Tibial nerve (tissue), 4 donors: ENCODE results near the gene NKIRAS2. TPM values are rescaled to one million over a fixed set of nuclear protein-coding genes. Genes with fewer than 3 reads are reported as not detected.
A peak's percentile ranks its signal among the peaks of the same experiment; 100 is the strongest.

Experiments
- DNase-seq, 2 donors: peaks; one replicate each; pipeline ENCODE4 v3.0.0-alpha.2; 2019; ENCODE audit warnings: low spot score in 2 of 2
- H3K27ac ChIP-seq, 4 donors: fragments of 200-600 bp; sonication (generic) in 3 of 4; one replicate each; pipeline ENCODE4 v1.5.1; 2017 to 2019; ENCODE audit warnings: mild to moderate bottlenecking in 1 of 4
- H3K27me3 ChIP-seq, 2 donors: fragments of 200-600 bp; sonication (generic) in 1 of 2; one replicate each; pipeline versions ENCODE4 v1.5.1 to v1.6.0; 2017 to 2019
- H3K36me3 ChIP-seq, 3 donors: fragments of 200-600 bp; sonication (generic); one replicate each; pipeline ENCODE4 v1.5.1; 2018 to 2019
- H3K4me1 ChIP-seq, 4 donors: fragments of 200-600 bp; sonication (generic) in 3 of 4; one replicate each; pipeline ENCODE4 v1.5.1; 2017 to 2019
- H3K4me3 ChIP-seq, 4 donors: fragments of 200-600 bp; sonication (generic) in 3 of 4; one replicate each; pipeline ENCODE4 v1.5.1; 2017 to 2019; ENCODE audit warnings: mild to moderate bottlenecking in 1 of 4, moderate library complexity in 1 of 4
- H3K9me3 ChIP-seq, 4 donors: fragments of 200-600 bp; sonication (generic) in 3 of 4; one replicate each; pipeline ENCODE4 v1.5.1; 2017 to 2019
- EP300 ChIP-seq, 2 donors: sonication (generic); formaldehyde crosslinking; IDR thresholded peaks; one replicate each; pipeline ENCODE4 v1.6.1; 2017; ENCODE audit warnings: antibody characterized with exemption in 2 of 2, mild to moderate bottlenecking in 1 of 2
- POLR2A ChIP-seq, 2 donors: fragments of 450-650 bp; IDR thresholded peaks; one replicate each; pipeline ENCODE4 v1.6.1; 2017; ENCODE audit warnings: antibody characterized with exemption in 2 of 2, mild to moderate bottlenecking in 2 of 2, moderate library complexity in 2 of 2
- WGBS, 2 donors: methylation state at CpG; one replicate each; pipeline ENCODE4 v1.1.5; 2018; 5-methylcytosine and 5-hydroxymethylcytosine counted together
- total RNA-seq, 4 donors: library from RNA; depleted of rRNA; stranded (reverse); fragments of >200 nt; gene quantifications; one replicate each; pipeline ENCODE4 v1.1.0, GENCODE V29; 2016
- TF ChIP-seq, protein P1 (sequence below), 5 experiments: fragments of 200-600 bp in 3 of 5; fragments of 450-650 bp in 2 of 5; sonication (generic) in 3 of 5; IDR thresholded peaks; one replicate each; pipeline ENCODE4 v1.5.1; 2016 to 2019; ENCODE audit warnings: antibody characterized with exemption in 5 of 5, mild to moderate bottlenecking in 3 of 5, moderate library complexity in 2 of 5

The NKIRAS2 gene
- total RNA-seq, 4 donors from 2014 or later, result 17.7 to 39.9 (median 23.8) TPM

DNA sequence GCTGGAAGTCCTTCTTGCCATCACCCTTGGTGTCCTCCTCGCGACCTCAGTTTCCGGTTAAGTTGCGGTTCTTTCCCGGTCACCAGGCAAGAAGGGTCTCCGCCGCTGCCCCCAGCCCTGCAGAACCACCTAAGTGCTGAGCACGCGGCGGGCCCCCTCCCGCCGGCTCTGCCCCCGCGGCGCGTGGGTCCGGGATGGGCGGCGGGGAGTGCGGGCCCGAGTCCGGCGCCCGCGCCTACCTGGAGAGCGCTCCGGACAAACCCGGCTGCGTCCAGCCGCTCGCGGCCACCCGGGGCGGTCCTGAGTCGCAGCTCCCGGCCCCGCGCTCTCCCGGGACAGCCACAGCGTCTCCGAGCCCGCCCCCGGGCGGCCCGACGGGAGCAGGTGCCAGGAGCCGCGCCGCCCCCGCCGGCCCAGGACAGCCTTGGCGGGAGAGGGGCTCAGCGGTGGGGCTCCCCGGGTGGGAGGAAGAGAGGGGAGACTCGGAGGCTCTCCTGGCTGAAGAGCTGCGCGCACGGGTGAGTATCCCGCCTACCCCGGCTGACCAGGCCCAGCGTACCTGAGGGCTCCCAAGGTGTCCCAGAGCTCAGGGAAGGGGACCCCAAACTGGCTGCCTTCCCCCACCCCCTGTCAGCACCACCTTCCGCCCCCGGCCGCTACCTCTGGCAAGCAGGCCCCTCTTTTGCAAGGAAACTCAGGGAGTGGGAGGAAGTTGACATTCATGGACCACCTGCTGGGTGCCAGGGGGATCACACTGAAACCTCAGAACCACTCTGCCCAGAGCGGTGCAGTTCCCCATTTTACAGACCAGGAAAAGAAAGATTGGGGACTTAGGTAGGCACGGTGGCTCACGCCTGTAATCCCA lies 52.7 kb downstream of the NKIRAS2 start:
- no peak for DNase-seq
- H3K4me3 ChIP-seq, result peak overlapping the region in 2 of 4 donors; percentile 13 to 43
- 10 to 13% methylated on average over 28 to 44 of the region's 67 CpGs for WGBS, 2 donors
- H3K27me3 ChIP-seq, result peaks cover 0 to 37% of the 10 kb centered on the region in 2 donors
- H3K9me3 ChIP-seq, result no peaks in the 10 kb centered on the region
- peaks cover 0 to 13% (median 5%) of the 10 kb centered on the region in 4 donors for H3K4me1 ChIP-seq
- TF ChIP-seq POLR2A (IDR thresholded peaks at IDR 0.05) (no peak), EP300 (IDR thresholded peaks at IDR 0.05) (no peak)
- TF ChIP-seq, protein P1, sequence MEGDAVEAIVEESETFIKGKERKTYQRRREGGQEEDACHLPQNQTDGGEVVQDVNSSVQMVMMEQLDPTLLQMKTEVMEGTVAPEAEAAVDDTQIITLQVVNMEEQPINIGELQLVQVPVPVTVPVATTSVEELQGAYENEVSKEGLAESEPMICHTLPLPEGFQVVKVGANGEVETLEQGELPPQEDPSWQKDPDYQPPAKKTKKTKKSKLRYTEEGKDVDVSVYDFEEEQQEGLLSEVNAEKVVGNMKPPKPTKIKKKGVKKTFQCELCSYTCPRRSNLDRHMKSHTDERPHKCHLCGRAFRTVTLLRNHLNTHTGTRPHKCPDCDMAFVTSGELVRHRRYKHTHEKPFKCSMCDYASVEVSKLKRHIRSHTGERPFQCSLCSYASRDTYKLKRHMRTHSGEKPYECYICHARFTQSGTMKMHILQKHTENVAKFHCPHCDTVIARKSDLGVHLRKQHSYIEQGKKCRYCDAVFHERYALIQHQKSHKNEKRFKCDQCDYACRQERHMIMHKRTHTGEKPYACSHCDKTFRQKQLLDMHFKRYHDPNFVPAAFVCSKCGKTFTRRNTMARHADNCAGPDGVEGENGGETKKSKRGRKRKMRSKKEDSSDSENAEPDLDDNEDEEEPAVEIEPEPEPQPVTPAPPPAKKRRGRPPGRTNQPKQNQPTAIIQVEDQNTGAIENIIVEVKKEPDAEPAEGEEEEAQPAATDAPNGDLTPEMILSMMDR (IDR thresholded peaks at IDR 0.05), result peak in 1 of 5 experiments; percentile 20
- no peak overlapping the region for H3K27ac ChIP-seq
- no peaks in the 10 kb centered on the region for H3K36me3 ChIP-seq

Other genes with a start within 250 kb of the NKIRAS2 start
- gene JUP, start 233.4 kb upstream of the NKIRAS2 start, total RNA-seq, result 10 to 100 TPM; 42.9 to 57.7 (median 51.6) TPM
- gene P3H4, start 208.1 kb upstream of the NKIRAS2 start, total RNA-seq, result 10 to 100 TPM; 14.7 to 23.9 (median 22.0) TPM
- gene FKBP10, start 207.1 kb upstream of the NKIRAS2 start, total RNA-seq, result 100 to 1,000 TPM in 1 of 4 donors, 10 to 100 TPM in 3; 47.9 to 103 (median 77.4) TPM
- 10 to 100 TPM; 31.0 to 77.1 (median 33.0) TPM for gene NT5C3B, start 183.9 kb upstream of the NKIRAS2 start, total RNA-seq
- not detected for gene KLHL10, start 182.3 kb upstream of the NKIRAS2 start, total RNA-seq
- 10 to 100 TPM; 27.3 to 42.2 (median 32.7) TPM for gene KLHL11, start 154.7 kb upstream of the NKIRAS2 start, total RNA-seq
- gene ACLY, start 101.1 kb upstream of the NKIRAS2 start, total RNA-seq, result 100 to 1,000 TPM in 1 of 4 donors, 10 to 100 TPM in 3; 62.8 to 102 (median 72.6) TPM
- gene ODAD4, start 89.5 kb upstream of the NKIRAS2 start, total RNA-seq, result 1 to 10 TPM; 3.7 to 5.4 (median 5.2) TPM
- gene CNP, start 53.3 kb upstream of the NKIRAS2 start, total RNA-seq, result 100 to 1,000 TPM; 174 to 345 (median 256) TPM
- 10 to 100 TPM; 56.6 to 90.2 (median 71.8) TPM for gene DNAJC7, start 2.7 kb upstream of the NKIRAS2 start, total RNA-seq
- gene C17orf113, start 30.5 kb downstream of the NKIRAS2 start, total RNA-seq, result 1 to 10 TPM; 1.2 to 2.9 (median 2.1) TPM
- 1 to 10 TPM in 1 of 4 donors, under 1 TPM in 1, not detected in 2; 0.20 to 1.5 TPM for gene ZNF385C, start 78.4 kb downstream of the NKIRAS2 start, total RNA-seq
- gene DHX58, start 92.6 kb downstream of the NKIRAS2 start, total RNA-seq, result 10 to 100 TPM; 15.9 to 29.4 (median 21.7) TPM
- gene KAT2A, start 101.3 kb downstream of the NKIRAS2 start, total RNA-seq, result 100 to 1,000 TPM in 2 of 4 donors, 10 to 100 TPM in 2; 92.2 to 143 (median 105) TPM
- under 1 TPM in 1 of 4 donors, not detected in 3; 0.22 TPM for gene HSPB9, start 102.7 kb downstream of the NKIRAS2 start, total RNA-seq
- 100 to 1,000 TPM in 3 of 4 donors, 10 to 100 TPM in 1; 94.8 to 137 (median 117) TPM for gene RAB5C, start 134.9 kb downstream of the NKIRAS2 start, total RNA-seq
- gene KCNH4, start 161.1 kb downstream of the NKIRAS2 start, total RNA-seq, result under 1 TPM in 1 of 4 donors, not detected in 3; 0.30 TPM
- gene HCRT, start 165.4 kb downstream of the NKIRAS2 start, total RNA-seq, result not detected
- 10 to 100 TPM; 36.4 to 77.9 (median 40.7) TPM for gene GHDC, start 174.4 kb downstream of the NKIRAS2 start, total RNA-seq